Stimulated activated CD4-positive, alpha-beta T cell treated with anti-CD3 and anti-CD28 coated beads, Interleukin-4, amount 100 ng/mL, for 24 hours (primary cell): Measurements from ENCODE around the gene PRCD.
A peak's percentile ranks its signal among the peaks of the same experiment; 100 is the strongest.
"Not testable (repeated sequence)": the region's sequence is repeated elsewhere in the genome, so short reads cannot be mapped to it uniquely, and the experiment has no call there.

Experiments
- DNase-seq: peaks from one replicate; pipeline ENCODE4 v3.0.0-alpha.2; 2020

The PRCD gene

DNA sequence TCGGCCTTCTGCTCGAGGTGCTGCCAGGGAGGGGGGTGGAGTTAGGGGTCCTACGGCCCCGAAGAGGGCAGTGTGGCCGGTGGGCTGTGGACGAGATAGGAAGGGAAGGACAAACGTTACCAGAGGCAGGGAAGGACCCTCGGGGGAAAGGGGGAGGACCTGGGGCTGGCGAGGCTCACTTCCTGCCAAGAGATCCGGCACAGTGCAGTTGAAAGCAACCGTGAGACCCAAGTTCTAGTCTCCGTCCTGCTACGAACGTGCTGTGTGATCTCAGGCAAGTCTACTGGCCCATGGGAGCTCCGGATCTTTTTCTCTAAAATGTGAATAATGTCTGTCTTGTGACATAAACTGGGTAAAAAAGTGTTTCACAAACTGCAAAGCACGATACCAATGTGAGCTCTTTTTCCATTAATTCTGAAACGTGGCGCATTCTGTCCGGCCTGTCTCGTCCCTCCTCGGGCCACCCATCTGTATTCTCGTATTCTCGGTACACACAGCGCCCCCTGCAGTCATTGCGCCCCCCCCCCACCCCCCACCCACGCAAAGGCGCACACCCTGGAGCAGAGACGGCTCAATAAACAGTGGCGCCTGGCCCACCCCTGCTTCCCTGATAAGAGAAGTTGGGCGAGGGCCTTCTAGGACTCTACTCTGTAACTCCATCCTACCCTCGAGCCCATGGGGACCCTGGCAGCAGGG is 11.2 kb upstream of the PRCD start:
- no peak for DNase-seq

DNA sequence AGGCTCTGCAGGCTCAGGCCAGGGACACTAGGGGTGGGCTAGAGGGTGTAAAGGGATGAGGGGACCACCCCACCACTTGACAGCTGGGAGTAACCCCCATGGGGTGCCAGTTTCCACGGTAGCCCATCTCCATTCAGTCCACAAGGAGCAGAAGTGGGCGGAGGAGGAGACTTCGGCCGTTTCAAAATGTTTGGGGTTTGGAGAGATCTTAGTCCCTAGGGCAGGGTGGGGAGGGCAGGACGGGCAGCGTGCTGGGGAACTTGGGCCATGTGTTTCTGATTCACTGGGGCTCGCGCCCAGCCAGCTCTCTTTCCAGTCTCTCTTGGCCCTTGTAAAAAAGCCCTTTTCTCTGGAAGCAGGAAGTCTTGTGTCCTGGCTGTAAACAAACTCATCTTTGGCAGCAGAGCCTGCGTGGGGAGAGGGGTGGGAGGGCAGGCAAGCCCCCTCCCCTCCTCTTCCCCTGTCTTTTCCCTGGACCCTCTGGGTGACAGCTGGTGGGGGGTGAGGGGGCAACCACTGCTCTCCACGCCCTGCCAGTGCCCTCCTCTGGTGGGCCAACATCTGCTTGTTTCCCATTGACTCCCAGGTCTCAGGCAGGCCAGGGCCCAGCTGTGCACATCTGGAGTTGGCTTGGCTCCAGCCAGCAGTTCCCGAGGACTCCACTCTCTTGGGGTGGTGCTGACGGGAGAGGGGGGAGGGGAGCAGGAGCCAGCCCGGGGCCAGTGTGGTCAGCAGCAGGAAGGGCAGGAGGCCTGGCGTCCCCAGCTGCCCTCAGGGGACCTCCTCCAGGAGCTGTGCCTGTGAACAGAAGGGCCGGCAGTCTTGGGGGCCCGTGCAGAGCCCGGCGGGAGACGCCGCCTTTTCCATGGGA is 10.4 kb upstream of the PRCD start:
- DNase-seq: no peak

DNA sequence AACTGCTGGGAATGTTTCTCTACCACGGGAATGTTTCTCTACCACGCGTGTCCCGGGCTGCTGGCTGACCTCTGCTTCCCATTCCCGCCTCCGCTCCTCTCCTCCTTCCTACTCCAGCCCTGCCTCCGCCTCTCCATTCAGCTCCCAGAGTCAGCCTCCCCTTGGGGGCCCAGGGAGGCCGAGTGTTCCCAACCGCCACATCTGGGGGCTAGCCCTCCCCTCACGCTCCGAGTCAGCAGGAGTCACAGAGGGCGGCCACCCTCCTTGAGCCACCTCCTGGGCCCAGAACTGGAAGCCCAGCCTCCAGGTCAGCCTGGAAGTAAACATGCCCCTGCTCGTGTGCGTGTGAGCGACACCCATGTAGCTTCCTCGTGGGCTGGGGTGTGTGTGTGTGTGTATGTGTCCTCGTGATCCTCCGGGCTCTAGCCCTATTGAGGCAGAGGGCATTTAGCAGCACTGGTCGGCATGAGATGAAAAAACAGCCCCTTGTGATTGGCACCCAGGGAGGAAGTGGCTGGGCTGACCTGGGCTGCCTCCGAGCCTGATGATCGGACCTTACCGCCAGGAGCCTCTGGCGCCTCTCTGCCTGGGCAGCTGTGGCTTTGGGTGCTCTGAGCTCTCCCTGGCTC is 9.6 kb upstream of the PRCD start:
- DNase-seq: no peak

DNA sequence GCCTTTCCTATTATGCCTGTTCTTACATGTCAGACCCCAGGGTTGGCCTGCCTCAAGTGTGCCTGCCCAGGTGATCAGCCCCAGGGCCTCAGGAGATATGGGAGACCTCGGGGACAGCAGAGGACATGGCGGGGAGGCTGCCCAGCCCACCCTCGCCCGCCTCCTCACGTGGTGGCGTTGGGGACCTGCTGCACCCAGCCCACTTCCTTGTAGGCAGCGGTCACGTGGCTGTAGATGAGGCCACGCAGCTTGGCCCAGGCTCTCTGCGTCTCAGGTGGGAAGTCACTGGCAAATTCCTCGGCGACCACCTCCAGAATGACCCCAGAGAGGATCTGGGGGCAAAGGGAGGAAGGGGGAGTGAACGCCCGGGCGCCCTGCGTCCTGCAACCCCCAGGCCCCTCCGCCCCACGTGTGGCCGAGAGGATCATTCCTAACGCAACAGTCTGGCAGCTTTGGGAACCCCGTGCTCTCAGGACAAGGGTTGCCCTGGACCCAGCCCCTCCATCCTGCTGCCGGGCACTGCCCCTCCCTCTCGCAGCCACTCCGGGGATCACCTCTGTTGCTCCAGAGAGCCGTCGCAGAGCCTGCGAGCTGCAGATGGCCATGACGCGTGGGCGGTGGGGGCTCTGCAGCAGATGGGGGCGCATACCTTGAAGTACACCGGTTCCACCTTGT is 8.9 kb upstream of the PRCD start:
- DNase-seq: no peak

DNA sequence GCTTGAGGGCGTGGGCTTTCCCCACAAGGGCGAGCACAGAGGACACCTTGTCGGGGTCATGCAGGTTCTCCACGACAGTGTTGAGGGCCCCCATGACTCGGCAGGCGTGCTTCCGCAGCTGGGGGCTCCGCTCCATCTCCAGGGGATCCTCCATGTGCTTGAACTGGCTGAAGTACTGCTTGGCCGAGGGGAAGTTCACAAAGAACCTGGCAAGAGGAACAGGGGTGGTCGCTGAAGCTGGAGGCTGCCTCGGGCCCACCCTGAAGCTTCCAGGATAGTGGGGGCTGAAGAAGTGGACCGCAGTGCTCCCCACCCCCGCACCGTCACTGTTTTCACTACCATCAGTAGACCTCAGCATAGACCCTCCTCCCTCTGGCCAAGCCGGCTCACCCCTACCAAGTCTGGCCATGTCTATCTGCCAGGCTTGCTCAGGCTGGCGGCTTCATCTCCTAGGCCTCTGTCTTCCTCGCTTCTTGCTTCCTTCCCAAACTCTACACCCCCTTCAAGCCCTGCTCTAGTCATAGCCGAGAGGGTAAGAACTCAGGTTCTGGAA is 8.3 kb upstream of the PRCD start:
- no peak for DNase-seq

DNA sequence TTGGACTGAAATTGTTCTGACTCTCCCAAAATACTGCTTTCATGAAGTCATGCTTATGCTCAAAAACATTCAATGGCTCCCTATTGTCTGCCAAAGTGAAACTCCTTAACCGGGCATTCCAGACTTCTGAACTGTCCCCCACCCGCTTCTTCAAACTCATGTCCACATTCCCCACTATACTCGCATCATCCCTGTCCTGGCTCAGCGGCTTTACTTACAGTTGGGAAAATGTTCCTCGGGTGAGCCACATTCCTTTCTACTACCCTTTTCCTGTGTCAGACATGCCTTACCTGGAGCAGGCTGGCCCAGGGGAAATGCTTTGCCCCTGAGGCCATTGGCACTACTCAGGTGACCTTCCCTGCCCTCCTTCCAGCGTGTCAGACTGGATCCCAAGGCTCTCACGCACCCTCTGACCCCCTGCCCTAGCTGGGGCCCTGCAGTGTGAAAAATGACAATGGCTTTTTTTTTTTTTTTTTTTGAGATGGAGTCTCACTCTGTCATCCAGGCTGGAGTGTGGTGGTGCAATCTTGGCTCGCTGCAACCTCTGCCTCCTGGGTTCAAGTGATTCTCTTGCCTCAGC is 7.7 kb upstream of the PRCD start:
- no peak for DNase-seq

DNA sequence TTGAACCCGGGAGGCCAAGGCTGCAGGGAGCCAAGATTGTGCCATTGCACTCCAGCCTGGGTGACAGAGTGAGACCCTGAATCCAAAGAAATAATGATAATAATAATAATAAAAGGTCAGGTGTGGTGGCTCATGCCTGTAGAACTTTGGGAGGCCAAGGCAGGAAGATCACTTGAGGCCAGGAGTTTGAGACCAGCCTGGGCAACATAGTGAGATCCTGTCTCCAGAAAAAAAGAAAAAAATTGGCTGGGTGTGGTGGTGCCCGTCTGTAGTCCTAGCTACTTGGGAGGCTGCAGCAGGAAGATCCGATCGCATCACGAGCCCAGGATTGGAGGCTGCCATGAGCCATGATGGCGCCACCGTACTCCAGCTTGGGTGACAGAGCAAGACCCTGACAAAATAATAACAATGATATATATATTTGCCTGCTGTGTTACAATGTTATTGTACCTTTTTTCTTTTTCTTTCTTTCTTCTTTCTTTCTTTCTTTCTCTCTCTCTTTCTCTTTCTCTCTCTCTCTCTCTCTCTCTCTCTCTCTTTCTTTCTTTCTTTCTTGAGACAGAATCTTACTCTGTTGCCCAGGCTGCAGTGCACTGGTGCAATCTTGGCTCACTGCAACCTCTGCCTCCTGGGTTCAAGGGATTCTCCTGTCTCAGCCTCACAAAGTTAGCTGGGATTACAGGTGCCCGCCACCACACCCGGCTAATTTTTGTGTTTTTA is 6.0 kb upstream of the PRCD start:
- DNase-seq: not testable (repeated sequence)

DNA sequence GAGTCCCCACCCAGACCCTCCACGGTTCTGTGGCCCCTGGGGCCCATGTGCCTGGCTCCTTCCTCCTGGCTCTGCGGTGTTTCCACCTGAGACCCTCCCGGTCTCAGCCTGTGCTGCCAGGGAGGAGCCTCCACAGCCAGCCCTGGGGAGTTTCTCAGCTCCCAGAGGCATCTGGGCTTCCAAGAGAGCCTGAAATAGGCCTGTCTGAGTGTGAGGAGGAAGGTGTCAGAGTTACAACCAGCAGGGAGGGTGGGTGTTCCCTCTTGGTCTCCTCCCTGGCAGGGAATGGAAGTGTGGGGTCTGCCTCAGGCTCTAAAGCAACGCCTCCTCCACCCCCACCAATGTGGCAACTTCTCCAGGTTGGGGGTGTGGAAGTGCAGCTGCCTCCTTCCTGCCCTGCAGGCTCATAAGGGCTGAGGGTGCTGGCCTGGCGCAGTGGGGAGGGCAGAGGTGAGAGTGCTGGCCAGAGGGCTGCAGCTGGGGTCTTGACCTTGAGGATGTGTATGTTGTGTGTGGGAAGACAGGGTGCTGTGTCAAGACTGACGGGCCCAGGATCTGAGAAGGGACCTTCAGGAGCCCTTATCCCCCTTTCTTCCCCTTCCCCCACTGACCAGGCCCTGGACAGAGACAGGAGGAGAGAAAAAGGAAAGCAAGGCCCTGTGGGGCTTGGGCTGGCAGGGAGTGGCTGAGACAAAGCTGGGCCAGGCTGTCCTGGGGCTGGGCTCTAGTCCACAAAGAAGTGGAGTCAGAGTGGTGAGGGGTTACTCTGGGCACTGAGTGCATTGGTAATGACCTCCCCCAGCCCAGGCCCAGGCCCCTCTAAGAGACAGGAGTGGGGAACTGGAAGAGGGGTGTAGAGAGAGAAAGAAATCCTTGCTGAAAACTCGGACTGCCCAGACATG is 4.8 kb upstream of the PRCD start:
- no peak for DNase-seq

DNA sequence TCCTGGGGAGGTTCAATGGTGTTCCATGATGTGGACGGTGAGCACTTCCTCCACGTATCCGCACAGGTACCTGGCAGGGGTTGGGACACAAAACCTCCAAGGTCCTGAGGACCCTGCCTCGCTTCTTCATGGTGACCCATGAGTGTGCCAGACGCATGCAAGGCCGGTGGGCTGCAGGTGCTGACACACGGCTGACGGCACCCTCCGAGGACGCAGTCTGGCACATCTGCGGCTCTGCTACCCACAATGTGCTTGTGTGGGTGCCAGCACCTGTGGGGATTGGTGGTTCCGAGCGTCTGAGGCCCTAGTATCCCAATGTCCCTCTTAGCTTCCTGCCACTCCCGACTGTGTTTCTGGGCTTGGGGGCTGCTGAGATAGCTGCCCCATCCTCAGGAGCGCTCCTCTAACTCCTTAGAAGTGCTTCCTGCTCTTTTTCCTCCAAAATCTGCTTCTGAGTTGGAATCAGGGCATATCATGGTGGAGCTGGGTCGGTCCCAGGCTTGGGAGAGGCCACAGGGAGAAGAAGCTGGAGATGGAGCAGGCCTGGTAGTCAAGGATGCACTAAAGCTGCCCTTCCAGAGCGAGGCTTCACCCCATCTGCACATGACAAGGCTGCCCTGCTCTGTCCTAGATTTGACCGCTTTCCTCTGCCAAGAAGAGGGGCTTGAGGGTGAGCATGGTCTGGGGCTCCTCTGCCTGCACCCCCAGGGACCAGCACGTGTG is 3.9 kb upstream of the PRCD start:
- DNase-seq: no peak

DNA sequence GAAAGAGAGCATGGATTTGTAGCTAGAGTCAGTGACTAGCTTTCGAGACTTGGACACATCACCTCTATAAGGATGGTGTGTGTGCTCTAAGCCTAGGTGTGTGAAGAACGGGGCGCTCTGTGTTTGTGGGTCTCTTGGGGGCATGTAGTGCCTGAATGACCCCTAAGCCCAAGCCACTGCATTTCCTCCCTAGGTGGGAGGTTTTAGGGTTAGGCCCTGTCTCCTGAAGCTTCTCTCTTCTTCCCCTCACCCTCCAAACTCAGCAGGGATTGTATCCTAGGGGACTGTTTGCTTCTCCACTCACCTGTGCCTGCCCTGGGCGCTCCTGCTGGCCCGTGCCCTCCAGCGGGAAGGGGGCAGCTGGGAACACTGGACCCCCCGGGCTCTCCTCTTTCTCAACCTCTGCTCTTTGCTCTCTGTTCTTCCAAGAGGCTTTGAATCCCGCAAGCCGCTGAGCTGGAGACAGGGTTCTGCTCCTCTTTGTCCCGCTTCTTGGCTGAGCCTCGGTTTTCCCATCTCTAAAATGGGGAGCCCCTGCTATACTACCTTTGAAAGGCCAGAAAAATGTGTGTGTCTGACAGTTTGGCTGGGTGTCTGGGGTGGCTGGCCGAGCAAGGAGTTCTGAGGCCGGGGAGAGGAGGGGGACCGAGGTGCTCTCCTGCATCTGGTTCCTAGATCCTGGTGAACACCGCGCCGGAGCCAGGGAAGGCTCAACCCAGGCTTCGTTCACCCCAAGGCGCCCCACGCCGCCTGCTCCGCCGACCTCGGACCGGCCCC is 3.1 kb upstream of the PRCD start:
- no peak for DNase-seq

DNA sequence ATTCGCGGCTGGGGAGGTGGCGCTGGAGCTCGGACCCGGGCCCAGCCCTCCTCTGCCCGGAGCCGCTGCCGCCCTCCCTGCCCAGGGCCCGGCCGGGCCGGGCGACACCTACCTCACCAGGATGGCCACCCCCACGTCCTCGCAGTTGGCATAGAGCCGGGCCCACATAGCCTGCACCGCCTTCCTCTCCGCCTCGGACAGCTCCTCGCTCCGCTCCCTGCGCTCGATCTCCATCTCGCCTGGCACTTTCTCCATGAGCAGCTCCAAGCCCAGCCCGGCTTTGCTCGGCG is 2.6 kb upstream of the PRCD start:
- no peak for DNase-seq

DNA sequence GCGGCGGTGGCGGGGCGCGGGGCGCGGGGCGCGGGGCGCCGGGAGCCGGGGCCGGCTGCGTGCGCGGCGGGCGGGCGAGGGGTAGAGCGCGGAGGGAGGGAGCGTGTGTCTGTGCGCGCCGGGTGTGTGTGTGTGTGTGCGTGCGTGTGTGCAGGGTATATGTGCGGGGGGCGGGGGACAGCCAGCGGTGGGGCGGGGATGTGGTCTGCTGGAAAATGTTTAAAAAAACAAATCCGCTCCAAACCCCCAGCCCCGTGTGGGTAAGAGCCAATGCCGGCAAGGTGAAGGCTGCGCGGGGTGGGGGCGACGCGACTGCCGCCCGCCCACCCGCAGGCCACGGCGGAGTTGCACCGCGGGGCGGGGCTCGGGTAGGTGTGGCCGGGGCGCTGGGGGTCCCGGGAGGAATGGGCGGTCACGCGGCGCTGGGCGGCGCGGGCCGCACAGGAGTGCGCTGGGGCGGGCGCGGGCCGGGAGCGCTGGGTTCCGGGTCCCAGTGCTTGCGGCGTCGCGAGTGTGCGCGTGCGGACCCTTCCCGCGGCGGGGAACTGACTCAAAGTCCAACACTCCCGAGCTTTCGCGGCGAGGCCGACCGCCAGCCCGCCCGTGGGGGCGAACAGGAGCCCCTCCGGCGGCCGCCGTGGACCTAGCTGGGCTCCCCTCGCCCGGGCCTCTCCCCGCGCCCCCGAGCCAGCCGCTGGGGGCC is 2.1 kb upstream of the PRCD start, which contains the start of gene CYGB:
CYGB (minus strand) TSS at position 132 of the 703 bp plus-strand sequence. CDS start 167 bp downstream, outside the sequence.
- no peak for DNase-seq

DNA sequence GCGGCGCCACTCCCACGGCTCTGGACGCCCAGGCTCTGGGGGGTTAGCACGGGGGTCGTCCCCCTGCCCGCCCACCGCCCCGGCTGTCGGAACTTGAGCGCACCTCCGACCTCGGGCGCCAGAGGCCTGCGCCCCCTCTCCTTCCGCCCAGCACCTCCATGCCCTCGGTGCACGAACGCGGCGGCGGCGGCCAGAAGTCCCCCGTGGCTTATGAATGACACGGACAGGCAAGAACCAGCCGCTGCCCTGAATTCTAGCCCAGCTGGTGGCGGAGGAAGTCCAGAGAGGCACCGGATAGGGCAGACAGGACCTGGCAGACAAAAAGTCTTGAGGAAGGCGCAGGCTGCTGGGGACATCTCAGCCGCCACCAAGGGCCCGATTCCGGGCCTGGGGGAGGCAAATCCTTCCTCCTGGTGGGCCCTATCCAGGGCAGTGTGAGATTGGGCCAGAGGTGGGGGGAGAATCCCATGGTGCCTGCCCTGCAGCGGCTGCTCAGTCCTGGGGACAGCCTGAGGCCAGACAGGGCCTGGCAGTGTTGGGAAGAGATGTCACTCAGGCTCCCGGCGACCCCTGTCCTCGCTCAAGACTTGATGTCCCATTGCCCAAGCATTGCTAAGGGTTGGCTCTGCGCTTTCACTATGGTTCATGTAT is 1.4 kb upstream of the PRCD start:
- no peak for DNase-seq

DNA sequence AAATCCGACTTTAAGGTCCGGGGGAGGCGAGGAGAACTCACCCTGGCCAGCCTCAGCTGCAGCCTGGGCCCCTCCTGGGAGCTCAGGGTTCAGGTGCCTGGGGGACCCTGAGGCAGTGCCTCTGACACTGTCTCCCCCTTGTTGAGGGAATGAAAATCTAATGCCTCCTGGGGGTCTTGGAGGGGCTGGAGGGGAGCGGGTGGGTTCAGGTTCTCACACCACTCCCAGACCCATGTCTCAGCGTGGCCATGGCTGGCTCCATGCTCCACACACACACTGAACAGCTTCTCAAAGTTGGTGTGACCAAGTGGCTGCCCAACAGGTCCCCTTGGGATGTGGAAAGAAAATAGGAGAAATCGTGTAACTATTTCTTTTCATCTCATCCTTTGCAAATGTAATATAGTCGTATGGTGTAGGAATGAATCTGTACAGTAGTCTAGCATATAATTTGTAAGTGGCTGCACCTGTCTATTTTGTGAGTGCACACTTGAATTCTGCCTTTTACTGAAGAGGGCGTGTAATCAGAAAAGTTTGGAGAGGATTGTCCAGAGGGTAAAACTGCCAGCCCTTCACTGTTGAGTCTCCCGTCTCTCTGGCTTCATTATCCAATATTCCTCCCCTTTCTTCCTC is 788 bp upstream of the PRCD start:
- DNase-seq: no peak

DNA sequence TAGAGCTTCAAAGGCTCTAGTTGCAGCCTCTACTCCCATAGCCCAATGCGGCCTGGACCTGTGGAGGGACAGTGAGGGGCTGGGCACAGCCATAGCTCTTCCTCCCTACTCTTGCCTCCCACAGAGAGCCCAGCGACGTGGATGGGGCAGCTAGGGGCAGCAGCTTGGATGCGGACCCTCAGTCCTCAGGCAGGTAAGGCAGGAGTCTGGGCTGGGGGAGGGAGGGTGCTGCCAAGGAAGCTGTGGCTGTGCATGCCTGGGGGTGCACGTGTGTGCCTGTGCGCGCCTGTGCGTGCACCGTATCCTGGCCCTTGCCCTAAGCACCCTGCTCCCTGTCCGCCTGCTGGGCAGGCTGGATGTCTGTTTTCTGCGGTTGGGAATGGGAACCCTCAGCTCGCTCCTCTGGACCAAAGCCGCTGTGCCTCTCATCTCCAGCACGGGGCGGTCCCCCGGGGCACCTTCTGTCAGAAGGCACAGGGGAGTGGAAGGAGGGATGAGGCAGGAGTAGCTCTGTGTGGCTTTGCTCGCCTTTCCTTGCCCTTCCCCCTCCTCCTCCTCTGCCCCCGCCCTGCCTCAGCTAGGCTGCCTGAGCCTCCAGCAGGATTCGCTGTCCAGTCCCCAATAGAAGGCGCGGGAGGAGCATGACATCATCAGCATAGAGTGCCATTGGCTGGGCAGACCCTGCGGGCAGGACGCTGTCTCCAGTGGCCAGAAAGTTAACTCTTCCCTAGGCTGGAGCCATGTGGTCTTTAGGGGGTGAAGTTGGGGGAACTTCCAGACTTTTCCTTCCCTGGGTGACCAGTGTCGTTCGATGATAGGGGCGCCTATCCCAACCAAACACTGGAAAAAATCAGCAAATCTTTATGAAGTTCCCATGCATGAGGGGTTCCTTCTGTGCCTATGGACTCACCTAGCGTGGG is 797 bp downstream of the PRCD start:
- peak; percentile 25 for DNase-seq

DNA sequence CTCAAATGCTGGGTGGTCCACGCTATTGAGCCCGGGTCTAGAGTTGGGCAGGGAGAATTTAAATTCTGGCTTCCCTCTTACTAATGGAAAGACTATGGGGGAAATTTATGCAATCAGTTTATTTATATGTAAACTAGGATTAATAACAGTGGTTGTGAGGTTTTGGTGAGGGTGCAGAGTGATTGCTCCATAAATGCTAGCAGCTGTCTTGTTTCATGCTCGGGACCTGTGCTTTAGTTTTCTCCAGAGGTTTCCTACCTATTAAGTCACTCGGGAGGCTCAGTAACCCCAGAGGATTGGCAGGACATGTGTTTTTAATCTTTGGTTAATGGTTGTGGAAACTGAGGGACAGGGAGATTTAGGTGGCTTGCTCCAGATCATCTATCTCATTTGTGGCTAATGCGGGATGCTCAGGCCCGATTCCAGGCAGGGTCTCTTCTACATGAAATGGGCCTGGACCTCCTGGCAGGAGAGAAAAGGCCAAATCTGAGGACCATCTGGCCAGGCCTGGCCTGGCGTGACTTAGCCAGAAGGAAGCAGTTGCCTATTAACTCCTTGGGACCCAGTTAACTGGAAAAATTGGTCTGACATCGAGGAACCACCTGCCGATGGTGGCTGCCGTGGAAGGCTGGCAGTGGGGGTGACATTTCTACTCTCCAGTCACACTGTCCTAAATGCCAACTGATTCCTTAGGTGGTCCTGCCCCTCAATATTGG is 2.1 kb downstream of the PRCD start:
- no peak for DNase-seq
